ENCODE data around the gene DOCK2.

The DOCK2 gene

DNA sequence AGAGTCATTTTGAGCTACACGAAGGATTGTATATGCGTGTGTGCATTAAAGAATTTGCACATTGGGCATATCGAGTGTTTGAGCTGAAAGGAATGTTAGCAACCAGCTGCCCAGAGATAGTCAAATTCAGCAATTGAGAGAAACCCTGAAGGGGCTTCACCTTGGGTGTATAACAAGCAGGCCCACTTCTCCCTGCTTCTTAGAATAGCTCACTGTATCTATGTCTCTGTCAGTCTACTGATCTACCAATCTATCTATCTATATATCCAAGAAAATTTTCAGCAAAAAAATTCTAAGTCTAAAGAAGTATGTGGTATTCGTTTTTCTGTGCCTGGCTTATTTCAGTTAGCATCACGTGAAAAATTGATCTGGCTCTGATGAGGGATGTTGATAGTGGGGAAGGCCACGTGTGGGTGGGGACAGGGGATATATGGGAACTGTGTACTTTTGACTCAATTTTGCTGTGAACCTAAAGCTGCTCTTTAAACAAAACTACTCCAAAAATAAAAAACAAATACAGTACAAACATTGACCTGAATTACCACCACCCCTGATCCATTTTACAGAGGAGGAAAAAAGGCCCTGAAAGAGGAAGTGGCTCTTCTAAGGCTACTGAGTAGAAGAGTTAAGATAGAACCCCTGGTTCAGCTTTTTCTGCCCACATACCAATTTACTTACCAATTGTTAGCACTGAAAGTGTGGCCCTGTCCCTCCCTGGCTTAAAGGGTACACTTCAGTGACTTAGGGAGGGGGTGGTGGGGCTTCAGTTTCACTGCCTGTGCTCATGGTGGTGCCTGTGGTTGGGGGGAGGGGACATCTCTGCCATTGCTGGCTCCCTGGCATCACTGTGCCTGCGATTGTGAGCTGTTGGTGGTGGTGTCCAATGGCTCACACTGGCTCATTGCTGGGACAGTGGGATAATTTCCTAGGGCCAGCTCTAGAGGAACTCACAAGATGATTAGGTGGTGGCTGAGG lies 141.8 kb downstream of the DOCK2 start:
- H3K27ac ChIP-seq: no peak overlapping the region
- no peak for TF ChIP-seq ZFX (IDR thresholded peaks at IDR 0.05)
- TF ChIP-seq, protein P1, sequence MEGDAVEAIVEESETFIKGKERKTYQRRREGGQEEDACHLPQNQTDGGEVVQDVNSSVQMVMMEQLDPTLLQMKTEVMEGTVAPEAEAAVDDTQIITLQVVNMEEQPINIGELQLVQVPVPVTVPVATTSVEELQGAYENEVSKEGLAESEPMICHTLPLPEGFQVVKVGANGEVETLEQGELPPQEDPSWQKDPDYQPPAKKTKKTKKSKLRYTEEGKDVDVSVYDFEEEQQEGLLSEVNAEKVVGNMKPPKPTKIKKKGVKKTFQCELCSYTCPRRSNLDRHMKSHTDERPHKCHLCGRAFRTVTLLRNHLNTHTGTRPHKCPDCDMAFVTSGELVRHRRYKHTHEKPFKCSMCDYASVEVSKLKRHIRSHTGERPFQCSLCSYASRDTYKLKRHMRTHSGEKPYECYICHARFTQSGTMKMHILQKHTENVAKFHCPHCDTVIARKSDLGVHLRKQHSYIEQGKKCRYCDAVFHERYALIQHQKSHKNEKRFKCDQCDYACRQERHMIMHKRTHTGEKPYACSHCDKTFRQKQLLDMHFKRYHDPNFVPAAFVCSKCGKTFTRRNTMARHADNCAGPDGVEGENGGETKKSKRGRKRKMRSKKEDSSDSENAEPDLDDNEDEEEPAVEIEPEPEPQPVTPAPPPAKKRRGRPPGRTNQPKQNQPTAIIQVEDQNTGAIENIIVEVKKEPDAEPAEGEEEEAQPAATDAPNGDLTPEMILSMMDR (conservative IDR thresholded peaks at IDR 0.05): no peak

DNA sequence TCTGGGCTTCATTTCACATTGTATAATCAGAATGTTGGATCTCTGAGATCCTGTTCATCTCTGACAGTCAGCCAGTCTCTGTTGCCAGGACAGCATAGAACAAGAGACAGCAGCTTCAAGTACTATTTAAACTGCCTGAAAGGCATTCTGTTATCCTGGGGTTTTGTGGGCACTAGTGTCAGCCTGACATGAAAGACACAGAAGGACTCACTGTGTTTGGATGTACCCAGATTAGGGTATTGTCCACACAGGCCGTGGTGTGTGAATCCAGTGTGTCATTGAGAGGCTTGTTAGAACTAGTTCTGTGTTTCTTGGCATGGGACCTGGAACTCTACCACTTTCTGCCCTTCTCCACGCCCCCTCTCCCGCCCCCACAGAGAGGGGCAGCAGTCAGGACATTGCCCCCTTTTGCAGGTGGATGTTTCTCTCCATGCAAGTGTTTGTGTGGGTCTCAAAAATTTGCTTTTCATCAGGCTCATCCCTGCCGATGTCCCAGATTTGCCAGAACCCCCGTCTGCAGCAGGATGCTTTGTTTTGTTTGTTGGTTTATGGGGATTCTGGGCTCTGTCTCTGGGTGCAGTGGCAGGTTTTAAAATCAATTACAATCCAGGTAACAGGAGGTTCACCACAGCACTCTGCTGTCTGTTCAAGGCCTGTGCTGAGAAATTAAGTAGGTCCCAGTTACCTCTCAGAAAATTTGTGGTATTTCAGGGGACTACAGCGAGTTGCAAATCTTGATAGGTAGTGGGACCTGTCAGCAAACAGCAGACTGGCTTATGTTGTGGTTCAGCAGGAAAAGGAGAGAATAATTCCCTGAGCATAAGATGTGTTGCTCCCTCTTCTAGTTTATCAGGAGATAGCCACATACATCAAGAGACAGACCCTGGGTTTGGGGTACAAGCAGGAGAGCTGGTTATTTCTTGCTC lies 144.6 kb downstream of the DOCK2 start:
- TF ChIP-seq ZFX (IDR thresholded peaks at IDR 0.05): no peak
- TF ChIP-seq, protein P1 (conservative IDR thresholded peaks at IDR 0.05): no peak
- no peak overlapping the region for H3K27ac ChIP-seq

DNA sequence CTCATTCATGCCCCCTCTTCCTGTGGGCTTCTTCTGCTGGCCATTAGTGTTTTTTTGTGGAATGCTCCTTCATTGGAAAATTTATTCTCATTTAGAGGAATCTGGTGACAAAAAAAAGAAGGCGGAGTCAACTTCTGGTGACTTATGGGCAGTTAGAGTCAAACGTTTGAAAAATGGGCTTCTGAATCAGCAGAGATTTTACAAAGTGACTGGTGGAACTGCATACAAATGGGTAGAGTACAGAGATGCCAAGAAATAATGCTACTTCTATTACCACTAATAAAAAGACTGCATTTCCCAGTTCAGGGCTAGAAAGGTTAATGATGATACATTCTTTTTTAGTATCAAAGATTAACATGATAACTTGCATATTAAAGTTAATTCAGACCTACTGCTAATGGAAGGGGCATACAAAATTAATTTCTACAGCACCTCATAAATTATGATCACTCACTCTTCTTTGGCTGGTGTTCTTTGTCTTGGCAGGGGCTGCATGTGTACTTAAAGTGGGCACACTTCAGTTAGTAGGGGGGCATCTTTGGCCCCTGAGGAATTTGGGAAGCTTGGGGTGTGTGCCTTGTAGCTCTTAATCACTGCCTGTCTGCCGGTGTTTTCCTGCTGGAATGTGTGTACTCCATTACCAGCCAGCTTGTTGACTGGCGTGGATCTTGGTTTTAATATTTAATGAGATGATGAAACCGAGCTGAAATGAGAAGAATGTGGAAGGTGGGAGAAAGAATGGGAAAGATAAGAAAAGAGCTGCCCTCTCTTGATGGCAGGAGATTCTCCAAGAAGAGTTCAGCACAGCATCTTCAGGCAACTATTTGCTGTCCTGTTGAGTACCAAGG lies 148.9 kb downstream of the DOCK2 start:
- TF ChIP-seq, protein P1 (conservative IDR thresholded peaks at IDR 0.05): no peak
- no peak for TF ChIP-seq ZFX (IDR thresholded peaks at IDR 0.05)
- no peak overlapping the region for H3K27ac ChIP-seq

DNA sequence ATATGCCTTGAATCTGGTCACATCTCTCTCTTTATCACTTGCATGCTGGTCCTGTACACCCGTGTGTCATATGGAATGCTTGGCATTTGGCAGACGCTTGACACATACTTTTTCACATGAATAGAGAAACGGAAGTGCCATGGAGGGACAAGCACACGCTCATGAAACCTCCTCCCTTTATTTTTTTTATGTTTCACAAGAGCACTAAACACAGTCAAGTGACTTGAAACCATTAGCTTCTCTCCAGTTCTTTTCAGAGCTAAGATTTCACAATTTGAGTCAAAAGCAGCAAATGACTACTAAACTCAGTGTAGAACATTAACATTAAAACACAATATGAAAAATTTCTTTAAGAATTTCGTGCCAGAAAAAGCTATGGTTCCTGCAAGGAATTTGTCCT lies 151.1 kb downstream of the DOCK2 start:
- TF ChIP-seq ZFX (IDR thresholded peaks at IDR 0.05): no peak
- TF ChIP-seq, protein P1 (conservative IDR thresholded peaks at IDR 0.05): no peak

DNA sequence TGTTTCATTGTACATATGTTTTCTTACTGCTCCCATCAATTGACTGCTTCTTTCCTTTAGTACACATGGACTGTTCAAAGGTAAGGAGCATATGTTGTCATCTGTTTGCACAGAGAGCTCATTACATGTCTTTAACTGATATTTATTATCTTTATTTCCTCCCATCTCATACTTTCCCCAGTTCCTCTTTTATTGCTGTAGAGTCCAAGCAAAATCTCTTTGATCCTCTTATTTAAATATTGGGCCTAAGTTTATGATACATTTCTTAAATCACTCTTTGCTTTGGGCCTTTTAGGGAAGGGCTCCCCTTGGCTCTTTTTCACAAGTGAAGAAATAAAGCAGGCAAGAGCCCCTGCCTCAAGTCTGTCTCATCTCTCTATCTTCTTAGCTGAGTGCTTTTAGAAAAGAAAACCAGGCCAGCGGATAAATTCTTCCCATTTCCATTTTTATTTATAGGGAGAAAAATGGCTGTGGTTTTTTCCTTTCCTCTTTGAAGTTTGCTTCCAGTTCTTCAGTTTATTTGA lies 152.4 kb downstream of the DOCK2 start:
- TF ChIP-seq, protein P1 (conservative IDR thresholded peaks at IDR 0.05): no peak
- no peak for TF ChIP-seq ZFX (IDR thresholded peaks at IDR 0.05)
- no peak overlapping the region for H3K27ac ChIP-seq

More for the DNA sequence above, 151.1 kb downstream of the DOCK2 start:
- no peak overlapping the region for H3K27ac ChIP-seq

DNA sequence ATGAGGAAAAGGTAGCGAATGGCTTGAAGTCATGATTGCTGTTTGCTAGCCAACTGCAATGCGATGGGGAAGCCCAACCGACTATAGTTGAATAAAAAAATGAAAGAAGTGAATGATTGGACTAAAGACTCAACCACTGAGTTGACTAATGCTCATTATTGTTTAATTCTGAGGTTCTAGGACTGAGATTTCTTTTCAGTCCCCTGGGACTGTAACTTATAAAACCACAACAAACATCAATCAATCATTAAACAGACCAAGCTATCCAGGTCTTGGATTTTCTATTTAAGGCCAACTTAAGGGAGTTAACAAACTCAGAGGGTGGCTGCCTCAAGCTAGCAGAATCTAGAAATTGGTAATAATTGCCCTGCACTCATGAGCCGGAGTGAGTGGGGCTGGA lies 154.2 kb downstream of the DOCK2 start:
- H3K27ac ChIP-seq: no peak overlapping the region
- TF ChIP-seq, protein P1 (conservative IDR thresholded peaks at IDR 0.05): no peak
- no peak for TF ChIP-seq ZFX (IDR thresholded peaks at IDR 0.05)
